ENCODE data around the gene BLTP2.
"Not testable (repeated sequence)": the region's sequence is repeated elsewhere in the genome, so short reads cannot be mapped to it uniquely, and the experiment has no call there.

Gene BLTP2

DNA sequence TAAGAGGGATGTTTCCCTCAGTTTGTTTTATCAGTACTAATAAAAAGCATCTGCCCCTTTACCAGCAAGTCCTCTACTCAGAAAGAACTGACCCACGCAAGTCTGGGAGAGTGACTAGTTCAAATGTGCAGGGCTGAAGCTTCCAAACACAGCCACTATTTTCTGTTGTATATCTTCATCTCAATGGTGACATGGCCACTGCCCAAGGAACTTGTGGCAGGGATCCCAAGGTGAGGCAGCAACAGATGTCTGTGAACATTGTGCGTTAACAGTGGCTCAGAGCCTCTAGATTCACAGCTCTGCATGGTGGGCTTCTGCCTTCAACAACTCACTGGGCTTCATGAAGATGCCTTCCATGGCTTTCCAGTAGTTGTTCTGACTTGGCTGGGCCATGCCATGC lies 3.7 kb upstream of the BLTP2 start:
- in situ Hi-C loops (cut with MboI; ENCODE audit: low sequenced_read_pairs), result no loop called here

GRCh38 chr17:28646039-28646754 lies 1.2 kb upstream of the BLTP2 start:
- in situ Hi-C loops (cut with MboI; ENCODE audit: low sequenced_read_pairs), result no loop called here

DNA sequence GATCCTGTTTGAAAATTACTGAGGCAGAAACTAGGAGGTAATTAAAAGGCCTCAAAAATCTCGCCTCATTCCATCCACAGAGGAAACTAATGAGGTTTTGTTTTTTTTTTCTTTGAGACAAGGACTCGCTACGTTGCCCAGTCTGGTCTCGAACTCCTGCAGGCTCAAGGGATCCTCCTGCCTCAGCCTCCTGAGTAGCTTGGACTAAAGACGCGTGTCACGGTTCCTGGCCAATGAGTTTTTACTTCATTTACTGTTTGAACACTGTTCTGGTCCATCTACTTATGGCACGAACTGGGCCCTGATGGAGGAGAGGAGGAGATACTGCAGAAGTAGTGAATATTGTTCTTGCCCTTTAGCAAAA lies 600 bp upstream of the BLTP2 start:
- in situ Hi-C loops (cut with MboI; ENCODE audit: low sequenced_read_pairs), result no loop called here

DNA sequence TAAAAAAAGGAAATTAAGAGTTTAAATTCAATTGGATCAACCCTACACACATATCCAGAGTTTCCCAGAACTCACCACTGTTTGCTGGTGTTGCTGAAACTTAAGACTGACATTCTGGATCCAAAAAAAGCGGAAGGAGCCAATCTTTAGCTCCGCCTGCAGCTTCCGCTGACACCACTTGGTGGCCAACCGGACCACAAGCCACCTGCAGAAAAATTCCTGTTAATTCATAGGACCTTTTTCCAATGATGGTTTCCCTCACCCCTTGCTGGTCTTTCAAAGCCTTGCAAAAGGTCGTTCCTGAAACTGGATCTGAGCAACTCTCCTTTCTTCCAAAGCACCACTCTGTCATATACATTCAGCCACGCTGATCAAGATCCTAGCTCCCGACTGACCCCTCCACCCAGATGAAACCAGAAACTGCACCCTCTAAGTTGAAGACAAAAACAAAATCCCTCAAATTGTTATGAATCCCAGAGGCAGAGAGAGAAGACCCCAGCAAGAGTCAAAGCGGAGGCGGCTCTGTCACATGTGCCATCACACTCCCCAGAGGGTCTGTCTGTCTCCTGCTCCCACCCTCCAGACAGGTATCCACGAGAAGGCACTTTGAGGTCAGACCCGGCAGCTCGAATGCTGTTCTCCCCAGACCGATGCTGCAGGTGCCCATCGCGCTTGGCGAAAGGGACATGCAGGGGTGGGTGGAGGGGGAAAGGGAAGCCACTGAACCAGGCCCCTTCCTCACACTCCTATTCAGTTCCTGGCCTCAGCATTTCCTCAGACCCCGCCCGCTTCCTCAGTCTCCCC lies 773 bp downstream of the BLTP2 start:
- in situ Hi-C loops (cut with MboI; ENCODE audit: low sequenced_read_pairs), result no loop called here

- in situ Hi-C loops (cut with MboI; ENCODE audit: low sequenced_read_pairs), result no loop called here
Observed at GRCh38 chr17:28641579-28641978, 3.4 kb downstream of the BLTP2 start.

GRCh38 chr17:28635506-28635905 lies 9.5 kb downstream of the BLTP2 start:
- in situ Hi-C loops (cut with MboI; ENCODE audit: low sequenced_read_pairs), result no loop called here

DNA sequence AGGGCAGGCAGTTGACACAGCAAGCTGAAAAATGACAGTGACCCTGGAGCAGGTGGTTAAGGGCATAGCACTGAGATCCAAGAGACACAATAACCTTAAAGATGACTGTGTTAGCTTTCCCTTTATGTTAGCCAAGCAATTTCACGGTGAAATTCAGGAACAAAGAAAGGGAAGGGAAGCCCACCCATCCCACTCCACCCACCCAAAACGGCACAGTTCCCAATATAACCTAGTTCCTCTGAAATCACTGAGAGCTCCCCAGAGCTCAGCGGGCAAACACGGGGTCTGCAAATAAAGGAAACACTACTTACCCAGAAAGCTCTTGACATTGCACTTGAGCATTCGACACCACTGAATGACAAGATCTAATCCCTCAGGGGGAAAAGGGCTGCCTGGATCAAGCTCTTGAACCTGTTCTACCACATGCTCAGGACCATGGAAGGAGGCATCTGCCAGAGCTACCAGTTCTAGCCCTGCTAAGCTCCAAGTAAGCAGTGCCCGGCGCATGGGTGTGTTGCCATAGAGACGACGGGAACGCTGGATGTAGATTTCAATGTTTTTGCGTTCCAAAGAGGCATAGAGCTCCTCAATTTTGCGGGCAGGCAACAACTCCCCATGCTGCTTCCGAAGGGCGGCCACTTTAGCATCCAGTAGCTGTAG lies 10.6 kb downstream of the BLTP2 start:
- in situ Hi-C loops (cut with MboI; ENCODE audit: low sequenced_read_pairs), result loop anchor here (5.0 kb wide), 1 partner anchor 52 kb away; no protein-coding TSS in a partner anchor

GRCh38 chr17:28626818-28627217 lies 18.1 kb downstream of the BLTP2 start:
- in situ Hi-C loops (cut with MboI; ENCODE audit: low sequenced_read_pairs), result no loop called here

GRCh38 chr17:28624148-28624547 lies 20.8 kb downstream of the BLTP2 start:
- in situ Hi-C loops (cut with MboI; ENCODE audit: low sequenced_read_pairs), result no loop called here

DNA sequence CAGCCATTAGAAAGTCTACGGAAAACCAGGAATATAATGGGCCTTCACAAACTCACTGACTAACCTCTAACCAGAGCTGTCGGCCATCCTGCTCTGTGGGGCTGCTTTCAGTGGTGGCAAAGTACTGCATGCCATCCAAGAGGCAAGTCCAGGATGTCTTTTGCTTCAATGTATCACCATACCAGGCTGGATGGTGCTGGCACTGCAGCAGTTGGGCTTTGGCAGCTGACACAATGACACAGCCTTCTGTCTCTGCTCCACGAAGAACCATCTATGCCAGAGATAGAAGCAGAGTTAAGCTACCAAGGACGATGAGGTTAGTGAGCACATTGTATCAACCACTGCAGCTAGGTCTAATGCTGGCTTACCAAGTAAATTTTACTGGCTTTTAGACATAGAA lies 21.3 kb downstream of the BLTP2 start:
- in situ Hi-C loops (cut with MboI; ENCODE audit: low sequenced_read_pairs), result no loop called here

GRCh38 chr17:28622186-28622585 lies 22.8 kb downstream of the BLTP2 start:
- in situ Hi-C loops (cut with MboI; ENCODE audit: low sequenced_read_pairs), result no loop called here

DNA sequence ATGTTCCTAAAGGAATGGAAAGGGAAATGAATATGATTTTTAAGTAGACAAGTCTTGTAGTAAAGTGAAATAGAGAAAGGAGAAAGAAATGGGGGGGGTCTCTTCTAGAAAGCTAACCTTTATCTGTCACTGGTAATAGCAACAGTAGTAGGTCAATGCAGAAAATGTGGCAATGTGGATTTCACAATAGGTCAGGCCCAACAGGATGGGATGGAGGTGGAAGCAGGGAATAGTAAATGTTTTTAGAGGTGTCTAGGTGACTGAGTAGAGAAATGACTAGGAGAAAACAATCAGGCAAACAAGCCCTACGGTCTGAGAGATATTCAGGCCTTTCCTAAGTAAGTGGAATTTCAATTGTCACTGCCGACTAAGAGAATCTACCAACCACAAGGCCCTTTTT lies 24.9 kb downstream of the BLTP2 start:
- in situ Hi-C loops (cut with MboI; ENCODE audit: low sequenced_read_pairs), result no loop called here

GRCh38 chr17:28618464-28618863 lies 26.5 kb downstream of the BLTP2 start:
- in situ Hi-C loops (cut with MboI; ENCODE audit: low sequenced_read_pairs), result no loop called here

DNA sequence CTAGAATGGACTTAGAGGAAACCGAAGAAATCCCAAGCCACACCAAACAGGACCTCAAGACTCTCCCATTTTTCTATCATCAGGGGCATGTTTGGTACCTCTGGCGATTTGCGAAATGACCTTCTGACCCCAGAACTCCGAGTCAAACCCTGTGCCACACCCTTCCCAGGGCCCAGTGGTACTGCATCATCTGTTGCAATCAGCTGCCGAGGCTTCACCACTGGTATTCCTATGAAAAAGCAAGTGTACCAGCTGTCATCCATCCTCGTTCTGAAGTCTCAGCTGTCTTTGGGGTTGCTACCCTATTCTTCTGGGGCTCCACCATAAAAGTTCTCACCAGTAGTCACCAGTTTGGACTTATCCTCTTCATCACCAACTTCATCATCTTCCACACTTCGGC lies 28.7 kb downstream of the BLTP2 start:
- in situ Hi-C loops (cut with MboI; ENCODE audit: low sequenced_read_pairs), result no loop called here

- in situ Hi-C loops (cut with MboI; ENCODE audit: low sequenced_read_pairs), result no loop called here
Observed at GRCh38 chr17:28615260-28615940, 29.6 kb downstream of the BLTP2 start.

DNA sequence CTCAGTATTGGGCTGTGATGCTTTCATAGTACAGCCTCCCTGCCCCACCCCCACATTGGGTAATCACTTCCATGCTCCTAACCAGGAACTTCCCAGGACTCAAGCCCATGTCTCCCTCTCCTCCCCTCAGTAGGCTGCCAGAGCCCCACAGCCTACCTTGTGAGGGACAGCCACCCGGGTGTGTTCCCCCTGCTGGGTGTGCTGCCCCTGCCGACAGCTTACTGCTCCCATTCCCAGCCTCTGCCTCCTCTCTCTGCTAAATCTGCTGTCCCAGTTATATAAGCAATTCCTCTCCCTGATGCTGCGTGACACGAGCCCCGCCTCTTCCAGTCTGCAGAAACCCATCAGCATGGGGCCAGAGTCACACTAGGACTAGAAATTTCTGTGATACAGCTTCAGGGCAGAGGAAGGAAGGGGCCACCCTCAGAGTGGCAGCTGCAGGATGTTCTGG lies 31.0 kb downstream of the BLTP2 start, which contains the start of gene RSKR:
RSKR (minus strand) TSS at position 255 of the 451 bp plus-strand sequence; CDS start at position 231, 24 bp downstream.
- in situ Hi-C loops (cut with MboI; ENCODE audit: low sequenced_read_pairs), result no loop called here

GRCh38 chr17:28612936-28613872 lies 31.8 kb downstream of the BLTP2 start:
- in situ Hi-C loops (cut with MboI; ENCODE audit: low sequenced_read_pairs), result no loop called here

DNA sequence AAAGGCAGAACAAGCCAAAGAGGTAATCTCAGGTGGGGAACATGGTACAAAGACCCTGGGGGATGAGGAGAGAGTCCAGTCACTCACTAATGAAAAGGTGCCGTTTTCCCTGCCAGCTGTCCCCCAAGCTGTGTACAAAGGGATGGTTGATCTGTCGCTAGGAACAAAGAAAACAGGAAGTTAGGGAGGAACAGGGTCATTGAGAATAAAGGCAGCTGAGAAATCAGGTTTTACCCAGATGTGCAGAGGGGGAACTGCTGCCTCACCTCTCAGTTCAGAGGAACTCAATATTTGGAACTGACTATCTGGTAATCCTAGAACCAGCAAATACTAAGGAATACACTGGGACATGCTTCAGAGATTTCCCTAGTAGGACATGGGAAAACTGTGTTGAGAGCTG lies 32.4 kb downstream of the BLTP2 start:
- in situ Hi-C loops (cut with MboI; ENCODE audit: low sequenced_read_pairs), result no loop called here

DNA sequence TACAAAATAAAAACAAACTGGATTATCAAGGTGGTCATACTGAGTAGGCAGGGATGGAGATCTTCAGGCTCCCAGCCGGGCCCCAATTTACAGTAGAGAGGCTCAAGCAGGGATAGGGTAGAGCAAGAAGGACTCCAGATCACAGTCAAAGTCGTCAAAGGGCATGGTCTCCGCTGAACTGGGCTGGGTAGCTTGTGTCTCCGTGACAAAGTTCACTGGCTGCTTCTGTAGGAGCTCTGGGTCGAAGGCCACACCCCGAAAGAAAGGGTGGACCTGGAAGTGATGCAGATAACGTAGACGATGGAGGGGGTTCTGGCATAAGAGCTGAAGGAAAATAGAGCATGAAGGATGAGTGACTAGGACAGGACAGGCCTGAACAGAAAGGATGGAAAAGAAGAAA lies 34.6 kb downstream of the BLTP2 start:
- in situ Hi-C loops (cut with MboI; ENCODE audit: low sequenced_read_pairs), result no loop called here

GRCh38 chr17:28604031-28604430 lies 40.9 kb downstream of the BLTP2 start:
- in situ Hi-C loops (cut with MboI; ENCODE audit: low sequenced_read_pairs), result not testable (repeated sequence)
